Osteoblast (primary cell): ENCODE results near the gene DOCK1. TPM values are rescaled to one million over a fixed set of nuclear protein-coding genes. Genes with fewer than 3 reads are reported as not detected.
A peak's percentile ranks its signal among the peaks of the same experiment; 100 is the strongest.

Source experiments
- DNase-seq: peaks from one replicate; pipeline ENCODE4 v3.0.0; 2011; ENCODE audit warnings: low spot score, mixed read lengths; ENCODE audit not compliant: insufficient read length; ENCODE audit errors: missing footprints
- H2AFZ ChIP-seq: 2 replicates; pipeline ENCODE4 v1.6.0; 2011; ENCODE audit warnings: mild to moderate bottlenecking, low read length
- H3K27ac ChIP-seq: 2 replicates; pipeline ENCODE4 v1.5.1; 2011; ENCODE audit warnings: mild to moderate bottlenecking, low read depth, low read length, moderate library complexity
- H3K27me3 ChIP-seq: 2 replicates; pipeline ENCODE4 v1.6.0; 2012; ENCODE audit warnings: mild to moderate bottlenecking, control low read depth, inconsistent platforms, low read length, moderate library complexity; ENCODE audit not compliant: insufficient read depth
- H3K36me3 ChIP-seq: 2 replicates; pipeline ENCODE4 v1.5.1; 2011; ENCODE audit warnings: mild to moderate bottlenecking, low read length, control low read depth, moderate library complexity; ENCODE audit not compliant: insufficient read depth
- H3K4me1 ChIP-seq: 2 replicates; pipeline ENCODE4 v1.5.1; 2011; ENCODE audit warnings: mild to moderate bottlenecking, low read length, control low read depth, moderate library complexity; ENCODE audit not compliant: insufficient read depth
- H3K4me2 ChIP-seq: 2 replicates; pipeline ENCODE4 v1.6.0; 2011; ENCODE audit warnings: mild to moderate bottlenecking, low read length; ENCODE audit not compliant: insufficient read depth
- H3K4me3 ChIP-seq: fragments of 200-600 bp; sonication (generic); 3 replicates; pipeline ENCODE4 v1.5.1; 2012; ENCODE audit warnings: mild to moderate bottlenecking, low read length, inconsistent platforms; ENCODE audit not compliant: insufficient read depth
- H3K79me2 ChIP-seq: 2 replicates; pipeline ENCODE4 v1.6.0; 2012; ENCODE audit warnings: mild to moderate bottlenecking, low read length, control low read depth, inconsistent platforms; ENCODE audit not compliant: insufficient read depth
- H3K9me3 ChIP-seq: 2 replicates; pipeline ENCODE4 v1.5.1; 2011; ENCODE audit warnings: low read depth, low read length, control low read depth
- H4K20me1 ChIP-seq: 2 replicates; pipeline ENCODE4 v1.6.0; 2012; ENCODE audit warnings: mild to moderate bottlenecking, low read length, control low read depth; ENCODE audit not compliant: insufficient read depth
- CTCF ChIP-seq: IDR thresholded peaks from 2 replicates; pipeline ENCODE4 v1.5.1; 2011; ENCODE audit warnings: mild to moderate bottlenecking, low read depth, low read length, moderate library complexity; ENCODE audit errors: extremely low read depth
- total RNA-seq: library from RNA; depleted of rRNA; stranded (reverse); fragments of >200 nt; gene quantifications from 2 replicates; pipeline ENCODE4 v1.2.3, GENCODE V29; 2012

The DOCK1 gene
- total RNA-seq, 1 donor: 80.3 TPM

- H3K9me3 ChIP-seq: no peaks in the 10 kb centered on the region
- TF ChIP-seq CTCF: no peak
- no peak overlapping the region for H2AFZ ChIP-seq
- peaks cover 5% of the 10 kb centered on the region for H3K4me1 ChIP-seq
- H3K27ac ChIP-seq: no peak overlapping the region
- DNase-seq: no peak
- H3K36me3 ChIP-seq: peaks cover 8% of the 10 kb centered on the region
- peaks cover 4% of the 10 kb centered on the region for H4K20me1 ChIP-seq
- H3K27me3 ChIP-seq: no peaks in the 10 kb centered on the region
- no peaks in the 10 kb centered on the region for H3K79me2 ChIP-seq
- H3K4me3 ChIP-seq: no peak overlapping the region
- no peak overlapping the region for H3K4me2 ChIP-seq
These were observed 371.7 kb downstream of the DOCK1 start for GRCh38 chr10:127276794-127277462.

GRCh38 chr10:127278001-127278400 is 372.8 kb downstream of the DOCK1 start:
- H2AFZ ChIP-seq: no peak overlapping the region

DNA sequence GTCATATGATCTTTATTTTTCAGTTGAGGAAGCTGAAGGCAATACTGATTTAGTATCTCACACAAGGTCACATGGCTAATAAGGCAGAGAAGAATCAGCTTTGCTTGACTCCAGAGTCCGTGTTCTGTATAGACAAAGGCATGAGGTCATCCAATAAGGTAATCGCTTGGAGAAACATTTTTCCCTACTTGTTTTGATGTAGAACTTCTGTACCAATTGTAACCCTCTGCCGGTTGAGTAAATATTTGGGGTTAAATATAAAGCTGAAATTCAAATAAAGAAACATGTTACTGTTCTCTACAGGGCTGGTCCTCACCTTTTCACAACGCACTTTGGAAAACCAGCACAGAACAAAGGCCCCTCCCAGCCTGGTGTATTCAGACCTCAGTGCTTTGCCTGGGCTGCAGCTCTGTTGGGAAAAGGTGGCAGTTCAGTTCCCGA is 374.1 kb downstream of the DOCK1 start:
- no peak overlapping the region for H3K4me3 ChIP-seq
- H4K20me1 ChIP-seq: peaks cover 4% of the 10 kb centered on the region
- H3K36me3 ChIP-seq: peaks cover 3% of the 10 kb centered on the region
- no peak for TF ChIP-seq CTCF
- no peaks in the 10 kb centered on the region for H3K9me3 ChIP-seq
- no peak overlapping the region for H2AFZ ChIP-seq
- no peak overlapping the region for H3K27ac ChIP-seq
- no peak for DNase-seq
- peaks cover 5% of the 10 kb centered on the region for H3K4me1 ChIP-seq
- no peaks in the 10 kb centered on the region for H3K27me3 ChIP-seq
- no peaks in the 10 kb centered on the region for H3K79me2 ChIP-seq
- no peak overlapping the region for H3K4me2 ChIP-seq

More at GRCh38 chr10:127278001-127278400, 372.8 kb downstream of the DOCK1 start:
- Histone ChIP-seq H3K4me1 (peaks cover 5% of the 10 kb centered on the region), H3K79me2 (no peaks in the 10 kb centered on the region), H3K27me3 (no peaks in the 10 kb centered on the region), H3K36me3 (peaks cover 3% of the 10 kb centered on the region), H3K4me2 (peak overlapping the region; percentile 51), H3K27ac (no peak overlapping the region), H3K9me3 (no peaks in the 10 kb centered on the region), H3K4me3 (no peak overlapping the region), H4K20me1 (peaks cover 4% of the 10 kb centered on the region)
- no peak for TF ChIP-seq CTCF
- DNase-seq: no peak

DNA sequence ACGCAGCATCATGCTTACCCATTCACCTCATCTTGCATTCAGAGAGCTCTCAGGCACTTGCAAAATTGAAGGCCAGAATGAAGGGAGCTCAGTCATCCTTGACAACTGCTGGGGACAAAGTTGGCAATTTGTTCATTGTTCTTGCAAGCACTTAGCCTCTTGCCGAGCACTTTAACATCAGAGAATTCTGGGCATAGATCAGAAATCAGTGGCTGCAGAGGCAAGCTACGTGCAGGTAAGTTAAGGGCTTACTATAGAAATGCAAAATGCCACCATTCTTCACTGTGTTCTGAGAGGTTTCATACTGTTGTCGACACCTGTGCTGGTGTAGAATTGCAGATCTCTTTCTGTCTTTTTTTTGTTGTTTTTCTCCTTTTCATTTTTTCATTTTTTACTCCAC is 375.2 kb downstream of the DOCK1 start:
- Histone ChIP-seq H3K79me2 (no peaks in the 10 kb centered on the region), H3K9me3 (no peaks in the 10 kb centered on the region), H2AFZ (no peak overlapping the region)

More for the DNA sequence above, 375.2 kb downstream of the DOCK1 start:
- no peaks in the 10 kb centered on the region for H3K27me3 ChIP-seq
- no peak for DNase-seq
- peaks cover 4% of the 10 kb centered on the region for H4K20me1 ChIP-seq
- no peak overlapping the region for H3K4me3 ChIP-seq
- TF ChIP-seq CTCF: no peak
- H3K4me2 ChIP-seq: no peak overlapping the region
- H3K36me3 ChIP-seq: peaks cover 3% of the 10 kb centered on the region
- peaks cover 5% of the 10 kb centered on the region for H3K4me1 ChIP-seq
- H3K27ac ChIP-seq: no peak overlapping the region
